ENCODE results near the gene SFSWAP.

GRCh38 chr12:131749618-131750315 is 38.9 kb downstream of the SFSWAP start:
- no peak for TF ChIP-seq TAF1 (IDR thresholded peaks at IDR 0.05; ENCODE audit: borderline replicate concordance, insufficient read depth, low read length)
- TF ChIP-seq POLR2AphosphoS5 (IDR thresholded peaks at IDR 0.05; ENCODE audit: low read depth, low read length), result no peak
- TF ChIP-seq FOXP2 (optimal IDR thresholded peaks at IDR 0.05; ENCODE audit: borderline replicate concordance, extremely low read depth, extremely low read length, insufficient read depth), result no peak
